Hepatocyte (in vitro differentiated cells): Measurements from ENCODE around the gene TM2D3. TPM values are rescaled to one million over a fixed set of nuclear protein-coding genes. Genes with fewer than 3 reads are reported as not detected.
A peak's percentile ranks its signal among the peaks of the same experiment; 100 is the strongest.

Experiments
- DNase-seq: peaks from one replicate; pipeline ENCODE4 v3.0.0-alpha.2; 2016; ENCODE audit warnings: low spot score
- H2AFZ ChIP-seq: fragments of 200-600 bp; sonication (generic); 2 replicates; pipeline ENCODE4 v1.6.0; 2016; ENCODE audit warnings: antibody characterized with exemption, mild to moderate bottlenecking
- H3K27ac ChIP-seq: fragments of 200-600 bp; sonication (generic); 2 replicates; pipeline ENCODE4 v1.5.1; 2016; ENCODE audit warnings: mild to moderate bottlenecking
- H3K27me3 ChIP-seq: fragments of 200-600 bp; sonication (generic); 2 replicates; pipeline ENCODE4 v1.6.1; 2016
- H3K36me3 ChIP-seq: fragments of 200-600 bp; sonication (generic); replicated peaks from 2 replicates; pipeline ENCODE4 v1.5.1; 2016; ENCODE audit warnings: low read depth; ENCODE audit not compliant: insufficient read depth
- H3K4me1 ChIP-seq: fragments of 200-600 bp; sonication (generic); 2 replicates; pipeline ENCODE4 v1.5.1; 2016; ENCODE audit warnings: mild to moderate bottlenecking, moderate library complexity; ENCODE audit not compliant: insufficient read depth
- H3K4me2 ChIP-seq: fragments of 200-600 bp; sonication (generic); 2 replicates; pipeline ENCODE4 v1.6.0; 2016
- H3K4me3 ChIP-seq: fragments of 200-600 bp; sonication (generic); 2 replicates; pipeline ENCODE4 v1.5.1; 2016; ENCODE audit warnings: mild to moderate bottlenecking
- H3K79me2 ChIP-seq: fragments of 200-600 bp; sonication (generic); 2 replicates; pipeline ENCODE4 v1.6.0; 2017; ENCODE audit warnings: mild to moderate bottlenecking
- H3K9me2 ChIP-seq: fragments of 200-600 bp; sonication (generic); replicated peaks from 2 replicates; pipeline ENCODE4 v1.6.0; 2017; ENCODE audit warnings: mild to moderate bottlenecking; ENCODE audit not compliant: insufficient read depth
- H3K9me3 ChIP-seq: fragments of 200-600 bp; sonication (generic); 2 replicates; pipeline ENCODE4 v1.5.1; 2016; ENCODE audit warnings: low read depth, mild to moderate bottlenecking
- H4K20me1 ChIP-seq: fragments of 200-600 bp; sonication (generic); 2 replicates; pipeline ENCODE4 v1.6.0; 2016; ENCODE audit warnings: mild to moderate bottlenecking; ENCODE audit not compliant: insufficient read depth, poor library complexity, severe bottlenecking
- CTCF ChIP-seq: fragments of 200-600 bp; sonication (generic); IDR thresholded peaks from 2 replicates; pipeline ENCODE4 v1.5.1; 2016; ENCODE audit warnings: antibody characterized with exemption, mild to moderate bottlenecking; ENCODE audit not compliant: poor library complexity
- EZH2 ChIP-seq: fragments of 200-600 bp; sonication (generic); IDR thresholded peaks from 2 replicates; pipeline ENCODE4 v1.6.1; 2016; ENCODE audit warnings: antibody characterized with exemption, mild to moderate bottlenecking, borderline replicate concordance
- EZH2phosphoT487 ChIP-seq: fragments of 200-600 bp; sonication (generic); IDR thresholded peaks from one replicate; pipeline ENCODE4 v1.6.1; 2018; ENCODE audit warnings: antibody characterized with exemption, mild to moderate bottlenecking, low read depth, moderate library complexity; ENCODE audit not compliant: unreplicated experiment, severe bottlenecking
- WGBS: methylation state at CpG from one replicate; pipeline ENCODE4 v1.1.6; 2016; ENCODE audit warnings: low lambda C conversion rate; ENCODE audit errors: missing lambda C conversion rate; 5-methylcytosine and 5-hydroxymethylcytosine counted together
- polyA plus RNA-seq: library from polyadenylated mRNA; unstranded; fragments of >200 nt; fragmentation: Nextera tagmentation; extraction: Ambion mirVana; gene quantifications from 2 replicates; pipeline ENCODE4 v1.2.1, GENCODE V29; 2016
- total RNA-seq: library from RNA; depleted of rRNA; stranded (reverse); fragments of >200 nt; gene quantifications from 2 replicates; pipeline ENCODE4 v1.2.3, GENCODE V29; 2014

The TM2D3 gene
- total and polyA plus RNA-seq, 2 experiments from 2014 or later = 41.9 to 55.7 TPM

GRCh38 chr15:101664303-101664913 lies 12.2 kb upstream of the TM2D3 start:
- 83% methylated on average over 9 of the region's 9 CpGs for WGBS
- H3K9me3 ChIP-seq = no peaks in the 10 kb centered on the region
- no peaks in the 10 kb centered on the region for H3K9me2 ChIP-seq
- H3K27ac ChIP-seq = no peak overlapping the region
- H3K36me3 ChIP-seq = no peaks in the 10 kb centered on the region
- no peaks in the 10 kb centered on the region for H4K20me1 ChIP-seq
- DNase-seq = no peak
- H3K79me2 ChIP-seq = no peaks in the 10 kb centered on the region
- TF ChIP-seq EZH2 (no peak), EZH2phosphoT487 (no peak), CTCF (peak; percentile 29)
- H3K4me2 ChIP-seq = no peak overlapping the region
- H3K27me3 ChIP-seq = no peaks in the 10 kb centered on the region
- no peak overlapping the region for H3K4me3 ChIP-seq
- no peak overlapping the region for H2AFZ ChIP-seq
- no peaks in the 10 kb centered on the region for H3K4me1 ChIP-seq

GRCh38 chr15:101662203-101662602 lies 10.0 kb upstream of the TM2D3 start:
- no peaks in the 10 kb centered on the region for H3K79me2 ChIP-seq
- H3K4me1 ChIP-seq = no peaks in the 10 kb centered on the region
- H3K9me2 ChIP-seq = no peaks in the 10 kb centered on the region
- no peak for DNase-seq
- H3K36me3 ChIP-seq = no peaks in the 10 kb centered on the region
- no peak overlapping the region for H3K27ac ChIP-seq
- no peaks in the 10 kb centered on the region for H3K9me3 ChIP-seq
- H4K20me1 ChIP-seq = no peaks in the 10 kb centered on the region
- H3K4me3 ChIP-seq = no peak overlapping the region
- no peak overlapping the region for H2AFZ ChIP-seq
- no peak for TF ChIP-seq CTCF
- WGBS = 94% methylated on average over 1 of the region's 1 CpG
- no peaks in the 10 kb centered on the region for H3K27me3 ChIP-seq
- H3K4me2 ChIP-seq = no peak overlapping the region

DNA sequence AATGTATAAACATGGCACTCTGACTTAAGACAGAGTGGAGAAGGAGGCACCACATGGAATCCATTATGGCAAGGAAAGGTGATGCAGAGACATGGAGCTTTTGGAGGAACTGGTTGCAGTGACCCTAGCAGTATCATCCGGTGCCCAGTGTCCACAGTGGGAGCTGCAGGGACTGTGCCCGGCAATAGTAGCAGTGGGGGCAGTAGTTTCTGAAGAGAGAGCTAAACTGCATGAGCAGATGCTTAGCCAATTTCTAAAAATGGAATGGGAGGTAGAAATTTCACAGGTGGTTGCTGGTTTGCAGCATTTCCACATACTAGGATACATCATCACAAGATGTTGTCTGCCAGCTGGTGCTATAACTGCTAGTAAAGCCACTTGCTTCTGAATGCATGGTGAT lies 7.8 kb upstream of the TM2D3 start:
- Histone ChIP-seq H3K9me3 (no peaks in the 10 kb centered on the region), H3K9me2 (no peaks in the 10 kb centered on the region), H3K36me3 (no peaks in the 10 kb centered on the region), H3K4me3 (no peak overlapping the region), H3K79me2 (no peaks in the 10 kb centered on the region), H3K27me3 (no peaks in the 10 kb centered on the region), H2AFZ (no peak overlapping the region), H3K4me2 (no peak overlapping the region), H4K20me1 (no peaks in the 10 kb centered on the region), H3K27ac (no peak overlapping the region), H3K4me1 (no peaks in the 10 kb centered on the region)
- no peak for DNase-seq
- TF ChIP-seq CTCF = no peak
- TF ChIP-seq EZH2phosphoT487 = no peak
- TF ChIP-seq EZH2 = no peak
- WGBS = 100% methylated on average over 2 of the region's 2 CpGs
